ENCODE data around the gene TEX36. TPM values are rescaled to one million over a fixed set of nuclear protein-coding genes. Genes with fewer than 3 reads are reported as not detected.
A peak's percentile ranks its signal among the peaks of the same experiment; 100 is the strongest.
"Not testable (repeated sequence)": the region's sequence is repeated elsewhere in the genome, so short reads cannot be mapped to it uniquely, and the experiment has no call there.

Gene TEX36
- total RNA-seq, 2 donors from 2014 or later: not detected

DNA sequence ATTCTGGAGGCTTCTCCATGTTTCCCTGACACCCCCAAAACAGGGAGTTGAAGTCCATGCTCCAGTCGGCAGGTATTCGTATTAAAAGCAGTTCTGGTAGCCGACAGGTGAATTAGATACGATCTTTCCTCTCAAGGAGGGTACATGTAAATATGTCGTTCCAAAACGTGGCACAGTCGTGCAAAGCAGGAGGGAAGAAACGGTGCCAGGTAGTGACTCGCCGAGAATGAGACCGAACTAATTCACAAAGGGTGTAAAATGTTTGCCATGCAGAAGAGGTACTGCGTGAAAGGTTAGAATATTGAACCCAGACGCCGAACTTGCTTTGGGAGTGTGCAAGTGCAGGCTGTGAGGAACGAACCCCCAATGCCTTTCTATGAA is 37.0 kb upstream of the TEX36 start:
- no peaks in the 10 kb centered on the region for H3K27me3 ChIP-seq (replicated peaks; ENCODE audit: insufficient read depth)
- H3K9me3 ChIP-seq: no peaks in the 10 kb centered on the region
- peaks cover 14% of the 10 kb centered on the region for H3K36me3 ChIP-seq
- peak overlapping the region; percentile 91 for H3K4me3 ChIP-seq
- TF ChIP-seq, protein P1, sequence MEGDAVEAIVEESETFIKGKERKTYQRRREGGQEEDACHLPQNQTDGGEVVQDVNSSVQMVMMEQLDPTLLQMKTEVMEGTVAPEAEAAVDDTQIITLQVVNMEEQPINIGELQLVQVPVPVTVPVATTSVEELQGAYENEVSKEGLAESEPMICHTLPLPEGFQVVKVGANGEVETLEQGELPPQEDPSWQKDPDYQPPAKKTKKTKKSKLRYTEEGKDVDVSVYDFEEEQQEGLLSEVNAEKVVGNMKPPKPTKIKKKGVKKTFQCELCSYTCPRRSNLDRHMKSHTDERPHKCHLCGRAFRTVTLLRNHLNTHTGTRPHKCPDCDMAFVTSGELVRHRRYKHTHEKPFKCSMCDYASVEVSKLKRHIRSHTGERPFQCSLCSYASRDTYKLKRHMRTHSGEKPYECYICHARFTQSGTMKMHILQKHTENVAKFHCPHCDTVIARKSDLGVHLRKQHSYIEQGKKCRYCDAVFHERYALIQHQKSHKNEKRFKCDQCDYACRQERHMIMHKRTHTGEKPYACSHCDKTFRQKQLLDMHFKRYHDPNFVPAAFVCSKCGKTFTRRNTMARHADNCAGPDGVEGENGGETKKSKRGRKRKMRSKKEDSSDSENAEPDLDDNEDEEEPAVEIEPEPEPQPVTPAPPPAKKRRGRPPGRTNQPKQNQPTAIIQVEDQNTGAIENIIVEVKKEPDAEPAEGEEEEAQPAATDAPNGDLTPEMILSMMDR (IDR thresholded peaks at IDR 0.05): no peak
- ATAC-seq (ENCODE audit: insufficient number of reproducible peaks, low FRiP score, low read depth): no peak
- peak overlapping the region; percentile 79 to 91 for H3K27ac ChIP-seq
- no peak for DNase-seq (ENCODE audit: low spot score)
- H3K4me1 ChIP-seq (ENCODE audit: control insufficient read depth in 1 of 2, low read depth in 2 of 2): peaks cover 7 to 11% of the 10 kb centered on the region in 2 donors

DNA sequence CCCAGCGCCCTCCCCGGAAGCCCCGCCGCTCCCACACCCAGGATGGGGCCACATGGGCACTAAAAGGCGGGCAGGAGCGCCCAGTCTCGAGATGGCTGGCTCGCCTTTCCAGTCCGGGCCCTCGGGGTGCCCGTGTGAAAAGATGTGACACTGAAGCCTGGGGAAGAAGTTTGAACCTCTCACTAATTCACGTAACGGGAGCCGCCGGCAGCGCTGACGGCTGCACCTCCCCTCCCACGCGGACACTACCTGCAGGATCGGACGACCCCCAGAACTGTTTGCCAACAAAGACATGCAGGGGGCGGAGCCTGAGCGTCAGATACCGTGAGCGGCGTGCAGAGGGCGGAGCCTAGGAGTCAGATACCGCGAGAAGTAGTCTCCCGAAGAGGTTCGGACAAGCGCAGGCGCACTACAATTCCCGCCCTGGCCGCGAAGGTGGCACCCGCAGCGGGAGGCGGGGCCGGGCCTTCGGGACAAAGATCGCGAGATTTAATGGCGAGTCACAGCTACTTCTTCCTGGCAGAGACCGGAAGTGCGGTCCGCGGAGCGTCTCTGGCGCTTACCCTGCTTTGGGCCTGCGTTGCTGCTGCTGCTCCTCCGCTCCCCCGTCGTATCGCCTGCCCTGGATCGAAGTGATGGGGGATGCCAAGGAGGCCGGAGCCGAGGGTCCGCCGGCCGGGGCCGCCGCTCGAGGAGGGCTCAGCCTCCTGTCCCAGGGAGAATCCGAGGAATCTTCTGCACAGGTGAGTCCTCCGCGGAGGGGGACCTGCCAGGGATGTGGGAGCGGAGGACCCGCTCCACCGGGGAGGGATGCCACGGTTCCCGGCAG is 36.4 kb upstream of the TEX36 start, which contains the start of gene EDRF1:
Gene EDRF1, plus strand, starts transcription at position 537 of the 829 bp plus-strand sequence. Its CDS starts 99 bp downstream, at position 636.
- TF ChIP-seq, protein P1 (IDR thresholded peaks at IDR 0.05): no peak
- no peaks in the 10 kb centered on the region for H3K27me3 ChIP-seq (replicated peaks; ENCODE audit: insufficient read depth)
- ATAC-seq (ENCODE audit: insufficient number of reproducible peaks, low FRiP score, low read depth) (peak; percentile 100), DNase-seq (ENCODE audit: low spot score) (peak; percentile 95)
- H3K36me3 ChIP-seq: peaks cover 8% of the 10 kb centered on the region
- H3K4me3 ChIP-seq: peak within 1 kb of the TSS; percentile 91
- H3K9me3 ChIP-seq: no peaks in the 10 kb centered on the region
- peak within 1 kb of the TSS; percentile 79 to 91 for H3K27ac ChIP-seq
- peaks cover 7 to 11% of the 10 kb centered on the region in 2 donors for H3K4me1 ChIP-seq (ENCODE audit: control insufficient read depth in 1 of 2, low read depth in 2 of 2)

DNA sequence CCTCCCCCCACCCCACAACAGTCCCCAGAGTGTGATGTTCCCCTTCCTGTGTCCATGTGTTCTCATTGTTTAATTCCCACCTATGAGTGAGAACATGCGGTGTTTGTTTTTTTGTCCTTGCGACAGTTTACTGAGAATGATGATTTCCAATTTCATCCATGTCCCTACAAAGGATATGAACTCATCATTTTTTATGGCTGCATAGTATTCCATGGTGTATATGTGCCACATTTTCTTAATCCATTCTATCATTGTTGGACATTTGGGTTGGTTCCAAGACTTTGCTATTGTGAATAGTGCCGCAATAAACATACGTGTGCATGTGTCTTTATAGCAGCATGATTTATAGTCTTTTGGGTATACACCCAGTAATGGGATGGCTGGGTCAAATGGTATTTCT is 31.8 kb upstream of the TEX36 start:
- not testable (repeated sequence) for H3K27ac ChIP-seq; H3K36me3 ChIP-seq; H3K27me3 ChIP-seq (replicated peaks; ENCODE audit: insufficient read depth); H3K9me3 ChIP-seq; H3K4me3 ChIP-seq; DNase-seq (ENCODE audit: low spot score); ATAC-seq (ENCODE audit: insufficient number of reproducible peaks, low FRiP score, low read depth); H3K4me1 ChIP-seq (ENCODE audit: control insufficient read depth in 1 of 2, low read depth in 2 of 2)

GRCh38 chr10:125711110-125711750 is 28.3 kb upstream of the TEX36 start:
- no peaks in the 10 kb centered on the region for H3K36me3 ChIP-seq
- ATAC-seq (ENCODE audit: insufficient number of reproducible peaks, low FRiP score, low read depth) (no peak), DNase-seq (ENCODE audit: low spot score) (no peak)
- H3K27ac ChIP-seq: no peak overlapping the region
- H3K27me3 ChIP-seq (replicated peaks; ENCODE audit: insufficient read depth): no peaks in the 10 kb centered on the region
- peaks cover 7% of the 10 kb centered on the region for H3K9me3 ChIP-seq
- H3K4me1 ChIP-seq (ENCODE audit: control insufficient read depth in 1 of 2, low read depth in 2 of 2): no peaks in the 10 kb centered on the region
- TF ChIP-seq, protein P1 (IDR thresholded peaks at IDR 0.05): no peak
- no peak overlapping the region for H3K4me3 ChIP-seq

GRCh38 chr10:125709553-125710474 is 26.9 kb upstream of the TEX36 start:
- TF ChIP-seq, protein P1 (IDR thresholded peaks at IDR 0.05): no peak
- no peak for DNase-seq (ENCODE audit: low spot score)
- H3K27me3 ChIP-seq (replicated peaks; ENCODE audit: insufficient read depth): no peaks in the 10 kb centered on the region
- no peaks in the 10 kb centered on the region for H3K4me1 ChIP-seq (ENCODE audit: control insufficient read depth in 1 of 2, low read depth in 2 of 2)
- H3K9me3 ChIP-seq: peaks cover 7% of the 10 kb centered on the region
- no peaks in the 10 kb centered on the region for H3K36me3 ChIP-seq
- no peak overlapping the region for H3K27ac ChIP-seq
- ATAC-seq (ENCODE audit: insufficient number of reproducible peaks, low FRiP score, low read depth): no peak
- peak overlapping the region; percentile 27 for H3K4me3 ChIP-seq

Data from thoracic aorta (tissue), 2 donors.